LNCaP clone FGC (cell line): ENCODE data around the gene YIPF3.

Experiments used
- DNase-seq: peaks from one replicate; pipeline ENCODE4 v3.0.0-alpha.2; 2011; ENCODE audit warnings: low read depth
- H3K4me3 ChIP-seq: 2 replicates; pipeline ENCODE4 v1.5.1; 2011; ENCODE audit warnings: mild to moderate bottlenecking, low read depth, low read length, control low read depth
- CTCF ChIP-seq: IDR thresholded peaks from 2 replicates; pipeline ENCODE4 v1.5.1; 2012; ENCODE audit warnings: mild to moderate bottlenecking; ENCODE audit not compliant: control insufficient read depth, insufficient read depth; ENCODE audit errors: extremely low read depth

YIPF3 gene

GRCh38 chr6:43491750-43492661 is 24.7 kb downstream of the YIPF3 start:
- TF ChIP-seq CTCF: no peak
- no peak for DNase-seq
- H3K4me3 ChIP-seq: no peak overlapping the region

GRCh38 chr6:43490523-43490939 is 26.2 kb downstream of the YIPF3 start:
- H3K4me3 ChIP-seq: no peak overlapping the region
- TF ChIP-seq CTCF: no peak
- DNase-seq: no peak

GRCh38 chr6:43489277-43490072 is 27.3 kb downstream of the YIPF3 start:
- no peak overlapping the region for H3K4me3 ChIP-seq
- DNase-seq: no peak

GRCh38 chr6:43488667-43489276 is 28.0 kb downstream of the YIPF3 start:
- no peak overlapping the region for H3K4me3 ChIP-seq
- no peak for DNase-seq
- no peak for TF ChIP-seq CTCF

More at GRCh38 chr6:43489277-43490072, 27.3 kb downstream of the YIPF3 start:
- TF ChIP-seq CTCF: no peak

GRCh38 chr6:43481591-43482236 is 35.0 kb downstream of the YIPF3 start:
- no peak for TF ChIP-seq CTCF
- no peak overlapping the region for H3K4me3 ChIP-seq
- DNase-seq: no peak

GRCh38 chr6:43481075-43481474 is 35.7 kb downstream of the YIPF3 start:
- H3K4me3 ChIP-seq: no peak overlapping the region
- DNase-seq: no peak
- no peak for TF ChIP-seq CTCF
